Tibial artery (tissue), 4 donors: Measurements from ENCODE around the gene NLK.
"Not testable (repeated sequence)": the region's sequence is repeated elsewhere in the genome, so short reads cannot be mapped to it uniquely, and the experiment has no call there.

ENCODE experiments used
- DNase-seq, 2 donors: peaks; one replicate each; pipeline ENCODE4 v3.0.0-alpha.2; 2019
- H3K27ac ChIP-seq, 2 donors: fragments of 200-600 bp; sonication (generic) in 1 of 2; 1 replicate in 1 of 2; 2 replicates in 1 of 2; pipeline ENCODE4 v1.5.1; 2018 to 2019; ENCODE audit warnings: mild to moderate bottlenecking in 1 of 2
- H3K27me3 ChIP-seq, 2 donors: fragments of 200-600 bp; sonication (generic) in 1 of 2; one replicate each; pipeline versions ENCODE4 v1.5.1 to v1.6.0; 2016 to 2019
- H3K36me3 ChIP-seq, 3 donors: fragments of 200-600 bp; sonication (generic) in 2 of 3; one replicate each; pipeline ENCODE4 v1.5.1; 2016 to 2019; ENCODE audit warnings: mild to moderate bottlenecking in 2 of 3
- H3K4me1 ChIP-seq, 4 donors: fragments of 200-600 bp; sonication (generic) in 2 of 4; 1 replicate in 3 of 4; 2 replicates in 1 of 4; pipeline ENCODE4 v1.5.1; 2016 to 2019
- H3K4me3 ChIP-seq, 2 donors: fragments of 200-600 bp; sonication (generic) in 1 of 2; 1 replicate in 1 of 2; 2 replicates in 1 of 2; pipeline ENCODE4 v1.5.1; 2018 to 2019; ENCODE audit warnings: mild to moderate bottlenecking in 2 of 2
- H3K9me3 ChIP-seq, 3 donors: fragments of 200-600 bp; sonication (generic) in 1 of 3; one replicate each; pipeline ENCODE4 v1.5.1; 2016 to 2019
- intact Hi-C: fragments of 100-400 bp; cut with DNase I; formaldehyde crosslinking; loops from one replicate; pipeline ENCODE4 v1.15.0; 2023; ENCODE audit warnings: low total_unique reads
- TF ChIP-seq, protein P1 (sequence below), 2 experiments: fragments of 200-600 bp in 1 of 2; fragments of 450-650 bp in 1 of 2; IDR thresholded peaks; one replicate each; pipeline ENCODE4 v1.5.1; 2017 to 2019; ENCODE audit warnings: antibody characterized with exemption in 2 of 2, mild to moderate bottlenecking in 1 of 2, moderate library complexity in 1 of 2

The NLK gene

DNA sequence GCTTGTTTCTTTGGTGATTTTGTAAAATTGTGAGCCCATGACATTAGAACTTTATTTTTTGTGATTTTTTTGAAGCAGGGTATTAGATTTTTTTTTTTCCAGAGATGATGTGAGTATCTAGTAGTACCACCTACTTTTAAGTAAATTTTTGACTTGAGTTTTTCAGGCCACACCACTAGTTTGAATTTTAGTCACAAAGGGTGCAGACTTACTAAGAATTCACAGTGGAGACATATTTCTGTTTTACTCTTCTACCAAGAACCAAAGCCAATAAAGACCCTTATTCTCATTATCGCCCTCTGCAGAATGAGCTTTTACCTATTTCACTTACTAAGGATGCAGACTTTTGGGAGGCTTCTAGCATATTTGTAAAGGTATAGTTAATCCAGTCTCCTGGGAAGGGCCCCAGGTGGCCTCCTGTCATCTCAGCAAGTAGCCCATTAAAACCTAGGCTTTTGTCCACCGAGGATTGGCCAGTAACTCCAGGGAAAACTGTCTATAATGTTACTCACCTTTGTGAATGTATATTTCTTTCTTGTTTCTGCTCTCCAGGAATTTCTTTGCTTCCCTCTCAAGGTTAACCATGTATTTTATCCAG is 30.6 kb downstream of the NLK start:
- intact Hi-C loops = no loop called here
- Histone ChIP-seq H3K4me3 (no peak overlapping the region), H3K4me1 (no peaks in the 10 kb centered on the region), H3K27ac (no peak overlapping the region), H3K27me3 (no peaks in the 10 kb centered on the region), H3K36me3 (peaks cover 0 to 7% (median 4%) of the 10 kb centered on the region in 3 donors), H3K9me3 (peaks cover 0 to 10% (median 3%) of the 10 kb centered on the region in 3 donors)
- TF ChIP-seq, protein P1, sequence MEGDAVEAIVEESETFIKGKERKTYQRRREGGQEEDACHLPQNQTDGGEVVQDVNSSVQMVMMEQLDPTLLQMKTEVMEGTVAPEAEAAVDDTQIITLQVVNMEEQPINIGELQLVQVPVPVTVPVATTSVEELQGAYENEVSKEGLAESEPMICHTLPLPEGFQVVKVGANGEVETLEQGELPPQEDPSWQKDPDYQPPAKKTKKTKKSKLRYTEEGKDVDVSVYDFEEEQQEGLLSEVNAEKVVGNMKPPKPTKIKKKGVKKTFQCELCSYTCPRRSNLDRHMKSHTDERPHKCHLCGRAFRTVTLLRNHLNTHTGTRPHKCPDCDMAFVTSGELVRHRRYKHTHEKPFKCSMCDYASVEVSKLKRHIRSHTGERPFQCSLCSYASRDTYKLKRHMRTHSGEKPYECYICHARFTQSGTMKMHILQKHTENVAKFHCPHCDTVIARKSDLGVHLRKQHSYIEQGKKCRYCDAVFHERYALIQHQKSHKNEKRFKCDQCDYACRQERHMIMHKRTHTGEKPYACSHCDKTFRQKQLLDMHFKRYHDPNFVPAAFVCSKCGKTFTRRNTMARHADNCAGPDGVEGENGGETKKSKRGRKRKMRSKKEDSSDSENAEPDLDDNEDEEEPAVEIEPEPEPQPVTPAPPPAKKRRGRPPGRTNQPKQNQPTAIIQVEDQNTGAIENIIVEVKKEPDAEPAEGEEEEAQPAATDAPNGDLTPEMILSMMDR (IDR thresholded peaks at IDR 0.05) = no peak
- no peak for DNase-seq

DNA sequence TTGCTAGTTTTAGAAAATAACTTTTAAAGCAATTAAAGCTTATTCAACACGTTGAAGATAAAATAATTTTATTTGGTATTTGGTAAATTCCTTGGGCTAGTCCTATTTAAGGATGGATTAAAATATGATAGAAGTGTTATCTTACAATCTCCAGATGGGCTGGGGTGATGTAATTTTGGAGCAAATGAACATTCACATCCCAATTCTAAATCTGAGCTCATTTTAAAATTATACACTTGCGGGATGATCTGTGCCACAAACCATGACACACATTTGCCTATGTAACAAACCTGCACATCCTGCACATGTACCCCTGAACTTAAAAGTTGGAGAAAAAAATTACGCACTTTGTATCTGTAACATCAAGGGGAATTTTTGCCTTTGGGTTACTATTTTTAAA is 31.5 kb downstream of the NLK start:
- Histone ChIP-seq H3K9me3 (peaks cover 0 to 10% (median 3%) of the 10 kb centered on the region in 3 donors), H3K4me3 (no peak overlapping the region), H3K4me1 (no peaks in the 10 kb centered on the region), H3K27ac (no peak overlapping the region), H3K27me3 (no peaks in the 10 kb centered on the region), H3K36me3 (peaks cover 0 to 7% (median 4%) of the 10 kb centered on the region in 3 donors)
- DNase-seq = no peak
- intact Hi-C loops = no loop called here
- TF ChIP-seq, protein P1 (IDR thresholded peaks at IDR 0.05) = no peak

DNA sequence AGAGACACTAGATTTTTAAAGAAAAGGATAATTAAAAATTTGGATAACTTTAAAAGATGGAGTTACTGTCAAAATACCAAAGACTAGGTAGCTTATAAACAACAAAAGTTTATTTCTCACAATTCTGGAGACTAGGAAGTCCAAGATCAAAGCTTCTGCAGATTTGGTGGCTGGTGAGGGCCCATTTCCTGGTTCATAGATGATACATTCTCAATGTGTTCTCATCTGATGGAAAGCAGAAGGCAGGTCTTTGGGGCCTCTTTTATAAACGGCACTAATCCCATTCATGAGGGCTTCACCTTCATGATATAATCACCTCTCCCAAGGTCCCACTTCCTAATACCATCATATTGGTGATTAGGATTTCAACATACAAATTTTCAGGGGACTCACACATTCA is 33.7 kb downstream of the NLK start:
- intact Hi-C loops = no loop called here

DNA sequence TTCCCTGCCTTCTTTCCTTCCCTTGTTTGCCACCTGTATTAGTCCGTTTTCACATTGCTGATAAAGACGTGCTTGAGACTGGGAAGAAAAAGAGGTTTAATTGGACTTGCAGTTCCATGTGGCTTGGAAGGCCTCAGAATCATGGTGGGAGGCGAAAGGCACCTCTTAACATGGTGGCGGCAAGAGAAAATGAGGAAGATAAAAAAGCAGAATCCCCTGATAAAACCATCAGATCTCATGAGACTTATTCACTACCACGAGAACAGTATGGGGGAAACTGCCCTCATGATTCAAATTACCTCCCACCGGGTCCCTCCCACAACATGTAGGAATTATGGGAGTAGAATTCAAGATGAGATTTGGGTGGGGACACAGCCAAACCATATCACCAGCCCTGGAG is 34.7 kb downstream of the NLK start:
- intact Hi-C loops, H3K27me3 ChIP-seq, H3K36me3 ChIP-seq, DNase-seq, H3K4me3 ChIP-seq, H3K9me3 ChIP-seq, H3K27ac ChIP-seq: not testable (repeated sequence)
- H3K4me1 ChIP-seq = peaks cover 0 to 14% (median 5%) of the 10 kb centered on the region in 4 donors

More for the DNA sequence above, 33.7 kb downstream of the NLK start:
- H3K9me3 ChIP-seq = peaks cover 0 to 6% (median 3%) of the 10 kb centered on the region in 3 donors
- DNase-seq = no peak
- no peak overlapping the region for H3K27ac ChIP-seq
- H3K36me3 ChIP-seq = peaks cover 0 to 3% (median 0%) of the 10 kb centered on the region in 3 donors
- TF ChIP-seq, protein P1 (IDR thresholded peaks at IDR 0.05) = no peak
- no peaks in the 10 kb centered on the region for H3K27me3 ChIP-seq
- peaks cover 0 to 4% (median 0%) of the 10 kb centered on the region in 4 donors for H3K4me1 ChIP-seq
- no peak overlapping the region for H3K4me3 ChIP-seq

DNA sequence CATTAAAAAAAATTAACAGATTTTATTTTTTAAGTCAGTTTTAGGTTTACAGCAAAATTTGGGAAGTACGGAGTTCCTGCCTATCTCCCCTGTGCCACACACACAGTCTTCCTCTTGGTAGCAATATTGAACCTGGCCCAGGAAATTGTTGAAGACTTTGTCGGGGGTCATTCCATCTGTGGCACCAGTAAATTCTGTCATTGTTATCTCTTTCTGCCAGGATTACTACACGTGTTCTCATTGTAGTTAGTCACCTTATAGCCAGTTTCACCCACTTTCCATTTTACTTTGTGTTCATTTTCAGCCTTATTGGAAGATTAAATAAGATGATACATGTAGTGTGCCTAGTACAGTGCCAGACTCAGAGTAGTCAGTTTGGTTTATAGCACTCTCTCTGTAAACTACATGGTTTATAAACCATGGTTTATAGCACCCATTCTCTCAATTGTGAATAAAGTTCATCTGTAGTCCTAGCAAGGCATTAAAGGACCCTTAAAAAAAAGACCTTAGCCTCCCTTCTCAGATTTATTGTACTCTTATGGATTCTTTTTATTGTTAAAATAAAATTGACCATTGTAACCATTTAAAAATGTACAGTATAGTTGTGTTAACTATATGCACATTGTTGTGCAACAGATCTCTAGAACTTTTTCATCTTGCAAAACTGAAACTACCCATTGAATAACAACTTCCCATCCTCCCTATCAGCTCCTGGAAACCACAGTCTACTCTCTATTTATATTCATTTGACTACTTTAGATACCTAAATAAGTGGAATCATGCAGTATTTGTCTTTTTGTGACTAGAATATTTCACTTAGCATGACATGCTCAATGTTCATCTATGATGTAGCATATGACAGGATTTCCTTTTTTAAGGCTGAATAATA is 36.1 kb downstream of the NLK start:
- TF ChIP-seq, protein P1 (IDR thresholded peaks at IDR 0.05) = no peak
- Histone ChIP-seq H3K9me3 (no peaks in the 10 kb centered on the region), H3K36me3 (no peaks in the 10 kb centered on the region), H3K27me3 (no peaks in the 10 kb centered on the region), H3K4me1 (peaks cover 0 to 23% (median 12%) of the 10 kb centered on the region in 4 donors), H3K27ac (no peak overlapping the region), H3K4me3 (no peak overlapping the region)
- intact Hi-C loops = no loop called here
- no peak for DNase-seq

DNA sequence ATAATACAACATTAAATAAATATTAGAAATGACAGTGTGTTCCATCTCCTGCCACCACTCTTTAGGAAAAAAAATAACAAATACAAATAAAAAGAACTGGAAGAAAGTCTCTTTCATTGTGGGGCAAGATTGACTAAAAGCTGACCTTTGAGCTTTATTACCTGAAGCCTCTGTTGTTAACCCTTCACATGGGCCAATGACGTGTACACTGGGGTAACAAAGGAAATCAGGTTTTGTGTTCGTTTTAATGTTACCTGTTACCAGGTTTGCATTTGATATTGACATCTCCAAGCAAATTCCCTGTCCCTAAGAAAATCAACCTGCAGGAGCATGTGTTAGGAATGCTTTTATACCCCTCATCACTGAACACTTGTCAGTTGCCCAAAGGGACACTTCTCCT is 39.0 kb downstream of the NLK start:
- Histone ChIP-seq H3K4me1 (peaks cover 0 to 29% (median 13%) of the 10 kb centered on the region in 4 donors), H3K36me3 (no peaks in the 10 kb centered on the region)
- intact Hi-C loops = no loop called here

More for the DNA sequence above, 39.0 kb downstream of the NLK start:
- no peak for DNase-seq
- Histone ChIP-seq H3K27ac (peak overlapping the region; percentile 49 to 59), H3K4me3 (no peak overlapping the region), H3K9me3 (no peaks in the 10 kb centered on the region), H3K27me3 (no peaks in the 10 kb centered on the region)
- TF ChIP-seq, protein P1 (IDR thresholded peaks at IDR 0.05) = no peak
